ENCODE measurements around the gene DCAF11. TPM values are rescaled to one million over a fixed set of nuclear protein-coding genes. Genes with fewer than 3 reads are reported as not detected.

DCAF11 gene
- total RNA-seq, 1 donor from 2014 or later = 75.6 TPM

DNA sequence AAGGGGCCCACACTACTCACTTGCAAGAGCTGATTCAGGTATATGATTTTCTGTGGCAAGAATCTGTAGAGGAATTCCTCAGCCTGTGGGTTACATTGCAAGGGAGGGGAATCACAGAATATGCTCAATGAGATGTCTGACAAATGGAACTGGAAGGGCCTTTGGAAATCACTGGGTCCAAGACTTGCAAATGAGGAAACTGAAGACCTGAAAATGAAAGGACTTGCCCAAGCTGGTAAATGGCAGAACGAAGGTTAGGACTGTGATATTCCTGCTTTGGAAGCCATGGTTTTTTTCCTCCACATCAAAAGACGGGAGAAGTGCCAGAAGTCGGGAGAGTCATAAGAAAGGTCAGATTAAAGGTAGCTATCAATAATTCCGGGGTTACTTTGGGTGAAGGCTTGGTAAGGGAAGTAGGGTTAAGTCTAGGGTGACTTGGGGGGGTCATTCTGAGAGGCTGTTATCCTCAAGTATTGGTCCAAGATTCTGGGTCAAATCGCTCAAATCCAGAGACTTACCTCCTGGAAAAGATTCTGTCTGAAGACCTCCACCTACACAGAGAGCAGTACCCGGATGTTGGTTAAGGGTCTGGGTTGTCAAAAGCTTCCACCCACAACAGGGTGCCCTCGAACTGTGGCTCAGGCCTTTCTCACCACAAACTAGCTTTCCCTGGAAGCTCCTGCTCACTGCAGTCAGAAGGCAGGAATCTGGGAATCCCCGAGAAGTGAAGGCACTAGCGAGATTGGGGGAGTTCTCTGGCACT, 31.3 kb downstream of the DCAF11 start:
- no peaks in the 10 kb centered on the region for H3K9me3 ChIP-seq
- peak overlapping the region; percentile 88 to 94 for H3K4me3 ChIP-seq
- peaks cover 0 to 21% of the 10 kb centered on the region in 2 donors for H3K36me3 ChIP-seq
- DNase-seq (ENCODE audit: extremely low spot score in 2 of 2) = peak in 1 of 2 donors; percentile 91
- H3K27ac ChIP-seq = peak overlapping the region; percentile 87
- intact Hi-C loops (cut with DNase I) = no loop called here
- H3K27me3 ChIP-seq = no peaks in the 10 kb centered on the region
- H3K4me1 ChIP-seq = peaks cover 41% of the 10 kb centered on the region
- no peak for TF ChIP-seq POLR2AphosphoS5 (IDR thresholded peaks at IDR 0.05; ENCODE audit: insufficient read depth in 1 of 2, low read depth in 1 of 2)
- TF ChIP-seq, protein P1, sequence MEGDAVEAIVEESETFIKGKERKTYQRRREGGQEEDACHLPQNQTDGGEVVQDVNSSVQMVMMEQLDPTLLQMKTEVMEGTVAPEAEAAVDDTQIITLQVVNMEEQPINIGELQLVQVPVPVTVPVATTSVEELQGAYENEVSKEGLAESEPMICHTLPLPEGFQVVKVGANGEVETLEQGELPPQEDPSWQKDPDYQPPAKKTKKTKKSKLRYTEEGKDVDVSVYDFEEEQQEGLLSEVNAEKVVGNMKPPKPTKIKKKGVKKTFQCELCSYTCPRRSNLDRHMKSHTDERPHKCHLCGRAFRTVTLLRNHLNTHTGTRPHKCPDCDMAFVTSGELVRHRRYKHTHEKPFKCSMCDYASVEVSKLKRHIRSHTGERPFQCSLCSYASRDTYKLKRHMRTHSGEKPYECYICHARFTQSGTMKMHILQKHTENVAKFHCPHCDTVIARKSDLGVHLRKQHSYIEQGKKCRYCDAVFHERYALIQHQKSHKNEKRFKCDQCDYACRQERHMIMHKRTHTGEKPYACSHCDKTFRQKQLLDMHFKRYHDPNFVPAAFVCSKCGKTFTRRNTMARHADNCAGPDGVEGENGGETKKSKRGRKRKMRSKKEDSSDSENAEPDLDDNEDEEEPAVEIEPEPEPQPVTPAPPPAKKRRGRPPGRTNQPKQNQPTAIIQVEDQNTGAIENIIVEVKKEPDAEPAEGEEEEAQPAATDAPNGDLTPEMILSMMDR (IDR thresholded peaks at IDR 0.05) = no peak
- no peak for TF ChIP-seq POLR2A (IDR thresholded peaks at IDR 0.05)

DNA sequence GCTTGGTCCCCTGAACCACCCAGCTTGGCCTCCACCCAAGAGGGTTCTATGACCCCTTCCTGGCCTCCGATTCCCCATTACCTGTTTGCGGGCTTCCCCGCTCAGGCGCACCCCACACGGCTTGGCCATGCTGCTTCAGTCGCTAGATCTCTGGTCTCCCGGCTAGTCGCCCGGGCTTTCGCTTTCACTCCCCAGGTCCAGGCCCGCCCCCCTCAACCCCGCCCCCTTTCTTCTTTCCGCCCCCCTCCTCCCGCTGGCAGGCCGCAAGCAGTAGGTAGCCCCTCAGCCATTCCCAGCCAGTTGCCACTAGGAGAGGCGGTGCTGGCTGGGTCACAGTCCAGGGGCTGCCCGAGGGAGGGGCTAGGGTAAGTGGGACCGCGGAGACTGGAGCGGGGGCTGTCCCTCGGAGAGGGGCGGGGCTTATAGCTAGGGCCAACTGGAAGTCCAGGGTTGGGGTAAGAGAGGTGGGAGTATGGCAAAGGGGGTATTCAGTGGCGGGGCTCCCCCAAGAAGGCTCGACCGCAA, 31.9 kb downstream of the DCAF11 start, which contains the start of gene PSME2:
PSME2 (minus strand) TSS at position 158 of the 525 bp plus-strand sequence; CDS start at position 129, 29 bp downstream.
- no peaks in the 10 kb centered on the region for H3K27me3 ChIP-seq
- TF ChIP-seq POLR2A (IDR thresholded peaks at IDR 0.05) = peak in 1 of 2 donors; percentile 21
- no peak for TF ChIP-seq POLR2AphosphoS5 (IDR thresholded peaks at IDR 0.05; ENCODE audit: insufficient read depth in 1 of 2, low read depth in 1 of 2)
- DNase-seq (ENCODE audit: extremely low spot score in 2 of 2) = no peak
- no peaks in the 10 kb centered on the region for H3K9me3 ChIP-seq
- H3K36me3 ChIP-seq = peaks cover 0 to 27% of the 10 kb centered on the region in 2 donors
- intact Hi-C loops (cut with DNase I) = no loop called here
- H3K4me3 ChIP-seq = peak within 1 kb of the TSS; percentile 88 to 94
- H3K27ac ChIP-seq = peak within 1 kb of the TSS; percentile 87
- H3K4me1 ChIP-seq = peaks cover 39% of the 10 kb centered on the region

DNA sequence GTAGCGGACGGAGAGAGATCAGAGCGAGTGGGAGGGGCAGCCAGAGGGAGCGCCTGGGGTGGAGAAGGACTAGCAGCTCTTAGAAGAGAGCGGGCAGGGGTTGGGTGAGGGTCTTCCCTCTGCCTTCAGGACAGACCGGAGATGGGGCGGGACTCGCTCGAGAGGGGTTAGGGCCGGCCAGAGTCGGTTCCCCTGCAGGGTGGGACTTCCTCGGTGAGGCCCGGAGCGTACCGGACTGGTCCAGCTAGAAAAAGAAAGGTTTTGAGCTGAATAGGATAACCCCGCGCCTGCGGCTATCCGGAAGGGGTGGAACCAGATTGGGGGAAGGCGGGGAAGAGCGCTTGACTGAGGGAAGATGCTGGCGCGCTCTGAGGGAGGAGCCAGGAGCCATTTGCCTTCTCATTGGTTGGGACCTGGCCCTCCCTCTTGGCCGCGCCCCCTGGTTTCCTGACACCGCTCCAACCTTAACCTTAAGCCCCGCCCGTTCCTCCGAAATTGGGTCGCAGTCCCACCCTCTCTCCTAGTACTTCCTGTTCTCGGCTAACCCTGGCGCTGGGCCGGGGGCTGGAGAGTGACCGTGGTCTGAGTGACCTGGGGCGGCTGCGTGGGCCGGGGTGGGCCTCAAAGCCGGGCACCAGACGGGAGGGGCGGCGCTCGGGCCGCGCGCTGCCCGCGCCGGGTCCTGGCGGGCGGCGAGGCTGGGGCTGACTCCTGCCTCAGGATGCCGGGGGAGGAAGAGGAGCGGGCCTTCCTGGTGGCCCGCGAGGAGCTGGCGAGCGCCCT, 32.6 kb downstream of the DCAF11 start, which contains the start of gene RNF31:
RNF31 (plus strand) TSS at position 521 of the 783 bp plus-strand sequence; CDS start at position 722, 201 bp downstream.
- H3K4me3 ChIP-seq = peak within 1 kb of the TSS; percentile 88 to 94
- intact Hi-C loops (cut with DNase I) = no loop called here

DNA sequence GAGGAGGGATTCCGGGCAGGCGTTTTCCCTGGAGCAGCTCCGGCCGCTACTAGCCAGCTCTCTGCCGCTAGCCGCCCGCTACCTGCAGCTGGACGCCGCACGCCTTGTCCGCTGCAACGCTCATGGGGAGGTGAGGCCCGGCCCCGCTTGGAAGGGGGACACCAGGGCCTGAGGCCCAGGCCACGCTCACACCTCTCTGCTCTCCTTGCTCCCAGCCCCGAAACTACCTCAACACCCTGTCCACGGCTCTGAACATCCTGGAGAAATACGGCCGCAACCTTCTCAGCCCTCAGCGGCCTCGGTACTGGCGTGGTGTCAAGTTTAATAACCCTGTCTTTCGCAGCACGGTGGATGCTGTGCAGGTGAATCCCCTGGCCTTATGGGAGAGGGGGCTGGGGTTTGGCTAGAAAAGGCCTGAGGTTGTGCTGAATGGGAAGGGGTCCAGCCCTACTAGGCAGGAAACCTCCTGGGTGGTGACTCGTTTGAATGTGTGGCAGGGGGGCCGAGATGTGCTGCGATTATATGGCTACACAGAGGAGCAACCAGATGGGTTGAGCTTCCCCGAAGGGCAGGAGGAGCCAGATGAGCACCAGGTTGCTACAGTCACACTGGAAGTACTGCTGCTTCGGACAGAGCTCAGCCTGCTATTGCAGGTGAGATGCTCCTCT, 33.3 kb downstream of the DCAF11 start:
- Histone ChIP-seq H3K36me3 (peaks cover 0 to 41% of the 10 kb centered on the region in 2 donors), H3K27me3 (no peaks in the 10 kb centered on the region), H3K27ac (peak overlapping the region; percentile 87), H3K4me1 (peaks cover 32% of the 10 kb centered on the region), H3K4me3 (peak overlapping the region; percentile 88 to 94), H3K9me3 (no peaks in the 10 kb centered on the region)
- no peak for DNase-seq (ENCODE audit: extremely low spot score in 2 of 2)
- TF ChIP-seq POLR2A (IDR thresholded peaks at IDR 0.05) (no peak), POLR2AphosphoS5 (IDR thresholded peaks at IDR 0.05; ENCODE audit: insufficient read depth in 1 of 2, low read depth in 1 of 2) (no peak)
- intact Hi-C loops (cut with DNase I) = no loop called here

More for the DNA sequence above, 32.6 kb downstream of the DCAF11 start, which contains the start of gene RNF31:
- no peaks in the 10 kb centered on the region for H3K27me3 ChIP-seq
- no peaks in the 10 kb centered on the region for H3K9me3 ChIP-seq
- H3K4me1 ChIP-seq = peaks cover 35% of the 10 kb centered on the region
- peak in 1 of 2 donors; percentile 59 for TF ChIP-seq POLR2A (IDR thresholded peaks at IDR 0.05)
- TF ChIP-seq, protein P1 (IDR thresholded peaks at IDR 0.05) = no peak
- peak; percentile 77 to 93 for TF ChIP-seq POLR2AphosphoS5 (IDR thresholded peaks at IDR 0.05; ENCODE audit: insufficient read depth in 1 of 2, low read depth in 1 of 2)
- peaks cover 0 to 34% of the 10 kb centered on the region in 2 donors for H3K36me3 ChIP-seq
- peak in 1 of 2 donors; percentile 98 for DNase-seq (ENCODE audit: extremely low spot score in 2 of 2)
- peak within 1 kb of the TSS; percentile 87 for H3K27ac ChIP-seq

DNA sequence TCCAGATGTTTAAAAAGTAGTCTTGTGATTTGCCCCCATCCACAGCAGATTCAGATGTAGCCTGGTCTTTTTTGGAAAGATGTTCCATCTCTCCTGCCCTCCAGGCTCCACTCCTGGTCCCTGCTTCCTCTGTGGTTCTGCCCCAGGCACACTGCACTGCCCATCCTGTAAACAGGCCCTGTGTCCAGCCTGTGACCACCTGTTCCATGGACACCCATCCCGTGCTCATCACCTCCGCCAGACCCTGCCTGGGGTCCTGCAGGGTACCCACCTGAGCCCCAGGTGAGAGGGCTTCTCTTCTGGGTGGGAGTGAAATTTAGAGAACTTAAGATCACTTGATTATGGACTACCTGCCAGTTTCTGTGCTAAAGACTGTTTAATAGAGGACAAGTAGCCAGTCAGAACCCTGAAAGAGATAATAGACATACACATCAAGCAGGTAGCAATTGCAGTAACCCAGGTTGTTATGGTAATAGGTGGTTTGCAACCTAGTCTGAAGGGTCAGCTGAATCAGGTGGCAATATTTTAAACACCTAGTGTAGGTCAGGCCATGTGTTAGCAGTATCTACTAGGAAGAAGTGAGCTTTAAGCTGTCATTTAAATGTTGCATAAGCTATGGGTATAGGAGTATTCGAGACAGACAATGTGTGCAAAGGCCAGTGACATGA, 34.9 kb downstream of the DCAF11 start:
- Histone ChIP-seq H3K27ac (no peak overlapping the region), H3K9me3 (no peaks in the 10 kb centered on the region), H3K4me1 (peaks cover 32% of the 10 kb centered on the region), H3K4me3 (no peak overlapping the region), H3K27me3 (no peaks in the 10 kb centered on the region), H3K36me3 (peaks cover 0 to 51% of the 10 kb centered on the region in 2 donors)
- intact Hi-C loops (cut with DNase I) = no loop called here
- TF ChIP-seq POLR2AphosphoS5 (IDR thresholded peaks at IDR 0.05; ENCODE audit: insufficient read depth in 1 of 2, low read depth in 1 of 2) (no peak), POLR2A (IDR thresholded peaks at IDR 0.05) (no peak)
- TF ChIP-seq, protein P1 (IDR thresholded peaks at IDR 0.05) = no peak
- DNase-seq (ENCODE audit: extremely low spot score in 2 of 2) = no peak

All from vagina (tissue), 2 donors.